K562 (cell line): Measurements from ENCODE around the gene RUNX1. TPM values are rescaled to one million over a fixed set of nuclear protein-coding genes. Genes with fewer than 3 reads are reported as not detected.

Experiments
- CHD1 ChIP-seq: fragments of 200-600 bp; sonication (generic); IDR thresholded peaks from one replicate; pipeline ENCODE4 v1.6.1; 2012; ENCODE audit warnings: mild to moderate bottlenecking, moderate library complexity, low read length, inconsistent platforms
- FOS ChIP-seq: IDR thresholded peaks from 3 replicates; pipeline ENCODE4 v1.6.1; 2011; ENCODE audit not compliant: insufficient read length; ENCODE audit errors: extremely low read depth
- FOXA3 ChIP-seq, 2 experiments: fragments of 450-650 bp in 1 of 2; sonication (generic) in 1 of 2; formaldehyde crosslinking; IDR thresholded peaks in 1 of 2; conservative IDR thresholded peaks in 1 of 2; 2 replicates each; pipeline versions ENCODE4 v1.4.0 to v1.8.0; 2020 to 2022; ENCODE audit warnings: mild to moderate bottlenecking in 2 of 2, missing genetic modification reagents in 1 of 2
- GTF2E2 ChIP-seq: fragments of 200-800 bp; sonication (Bioruptor generic); IDR thresholded peaks from 2 replicates; pipeline ENCODE4 v1.6.1; 2016; ENCODE audit warnings: missing genetic modification characterization, missing compliant biosample characterization
- MAFG ChIP-seq: fragments of 450-650 bp; conservative IDR thresholded peaks from 2 replicates; pipeline ENCODE4 v1.6.1; 2016; ENCODE audit warnings: missing genetic modification characterization, missing compliant biosample characterization
- RBM15 ChIP-seq: fragments of 200-400 bp; formaldehyde crosslinking; IDR thresholded peaks from 2 replicates; pipeline ENCODE4 v1.6.1; 2018; ENCODE audit warnings: mild to moderate bottlenecking, low read length, moderate library complexity; ENCODE audit not compliant: insufficient read depth
- TEAD2 ChIP-seq: fragments of 450-650 bp; IDR thresholded peaks from 2 replicates; pipeline ENCODE4 v1.6.1; 2016; ENCODE audit warnings: missing genetic modification characterization, control low read depth, missing compliant biosample characterization
- ZFX ChIP-seq: sonication (generic); formaldehyde crosslinking; IDR thresholded peaks from 2 replicates; pipeline ENCODE4 v1.8.0; 2022; ENCODE audit warnings: mild to moderate bottlenecking, missing genetic modification reagents, moderate library complexity
- polyA plus RNA-seq, 8 experiments: library from polyadenylated mRNA; depleted of rRNA in 4 of 8; stranded (reverse) in 5 of 8; unstranded in 3 of 8; fragments of >200 nt; fragmentation: Nextera tagmentation in 2 of 8; fragmentation: Illumina TruSeq in 1 of 8; extraction: Ambion mirVana in 2 of 8; extraction: Trizol in 1 of 8; gene quantifications; 2 replicates each; pipeline versions ENCODE4 v1.2.1 to v1.2.3, GENCODE V29; 2011 to 2014; ENCODE audit warnings: inconsistent platforms in 1 of 8, missing spikeins in 1 of 8
- total RNA-seq, 7 experiments: library from RNA; depleted of rRNA in 6 of 7; stranded (reverse); fragments of >200 nt in 6 of 7; fragmentation: Illumina TruSeq in 2 of 7; extraction: Trizol in 2 of 7; gene quantifications; 2 replicates each; pipeline versions ENCODE4 v1.2.1 to v1.2.3, GENCODE V29; 2011 to 2021; ENCODE audit warnings: low replicate concordance in 1 of 7
- TF ChIP-seq, protein P1 (sequence below): sonication (generic); formaldehyde crosslinking; IDR thresholded peaks from 2 replicates; pipeline ENCODE4 v1.8.0; 2022; ENCODE audit warnings: mild to moderate bottlenecking, missing genetic modification reagents
- TF ChIP-seq, protein P2 (sequence below): fragments of 150-350 bp; conservative IDR thresholded peaks from 2 replicates; pipeline ENCODE4 v1.6.1; 2014; ENCODE audit warnings: low read length
- TF ChIP-seq, protein P3 (sequence below): fragments of 450-650 bp; IDR thresholded peaks from 2 replicates; pipeline ENCODE4 v1.6.1; 2018; ENCODE audit not compliant: partially characterized antibody
- TF ChIP-seq, protein P4 (sequence below): fragments of 250-450 bp; sonication (Bioruptor Pico); IDR thresholded peaks from 2 replicates; pipeline ENCODE4 v1.5.0; 2021
- TF ChIP-seq, protein P5 (sequence below): sonication (generic); formaldehyde crosslinking; IDR thresholded peaks from 2 replicates; pipeline ENCODE4 v1.8.0; 2022; ENCODE audit warnings: mild to moderate bottlenecking, missing genetic modification reagents

RUNX1 gene
- total and polyA plus RNA-seq, 9 of the 15 experiments (the other 6 are each of a cell fraction or from before 2014, with no cell fraction given): 2.2 to 68.6 (median 17.8) TPM

DNA sequence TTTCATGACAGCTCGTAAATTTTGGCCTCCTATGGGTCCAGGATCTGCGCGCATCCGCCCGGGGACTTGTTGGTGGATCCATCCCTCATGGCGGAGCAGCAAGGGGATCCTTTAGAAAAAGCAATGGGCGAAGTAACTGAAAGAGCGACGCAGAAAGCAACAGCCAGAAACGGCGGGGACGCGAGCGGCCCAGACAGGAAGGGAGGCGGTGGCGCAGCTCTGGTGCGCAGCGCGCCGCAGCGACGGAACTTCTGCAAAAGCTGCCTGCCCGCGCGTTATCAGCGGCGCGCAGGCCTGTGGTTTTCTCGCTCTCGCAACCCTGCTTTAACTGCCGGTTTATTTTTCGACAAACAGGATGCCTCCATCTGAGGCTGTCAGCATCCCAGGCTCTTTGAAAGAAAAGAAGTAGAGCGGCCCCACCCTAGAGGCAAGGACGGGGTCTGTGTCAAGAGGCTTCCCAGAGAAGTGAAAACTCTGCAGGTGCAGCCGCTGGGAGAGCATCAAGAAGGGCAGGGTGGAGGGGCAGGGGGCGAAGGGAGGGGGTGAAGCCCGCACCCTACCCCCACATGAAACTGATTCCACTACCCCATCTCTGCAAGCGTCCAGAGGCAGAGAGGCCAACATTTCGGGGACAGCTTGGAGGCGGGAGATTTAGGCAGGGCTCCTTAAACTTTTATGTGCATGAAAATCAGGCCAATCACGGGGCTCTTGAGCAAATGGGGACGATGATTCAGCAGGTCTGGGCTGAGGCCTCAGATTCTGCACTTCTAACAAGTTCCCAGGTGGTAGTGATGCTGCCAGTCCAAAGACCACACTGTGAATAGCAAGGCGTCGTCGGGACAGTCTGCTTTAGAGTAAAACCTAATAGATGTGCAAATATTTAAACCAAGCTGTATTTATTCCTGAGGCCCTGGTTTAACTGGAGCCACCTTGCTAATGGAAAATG lies 22.2 kb downstream of the RUNX1 start (continued):
- TF ChIP-seq, protein P1, sequence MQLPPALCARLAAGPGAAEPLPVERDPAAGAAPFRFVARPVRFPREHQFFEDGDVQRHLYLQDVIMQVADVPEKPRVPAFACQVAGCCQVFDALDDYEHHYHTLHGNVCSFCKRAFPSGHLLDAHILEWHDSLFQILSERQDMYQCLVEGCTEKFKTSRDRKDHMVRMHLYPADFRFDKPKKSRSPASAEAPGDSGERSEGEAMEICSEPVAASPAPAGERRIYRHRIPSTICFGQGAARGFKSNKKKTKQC (CRISPR knock-in tag): no peak
- peak; percentile 92 for TF ChIP-seq MAFG (tag)
- TF ChIP-seq, protein P2, sequence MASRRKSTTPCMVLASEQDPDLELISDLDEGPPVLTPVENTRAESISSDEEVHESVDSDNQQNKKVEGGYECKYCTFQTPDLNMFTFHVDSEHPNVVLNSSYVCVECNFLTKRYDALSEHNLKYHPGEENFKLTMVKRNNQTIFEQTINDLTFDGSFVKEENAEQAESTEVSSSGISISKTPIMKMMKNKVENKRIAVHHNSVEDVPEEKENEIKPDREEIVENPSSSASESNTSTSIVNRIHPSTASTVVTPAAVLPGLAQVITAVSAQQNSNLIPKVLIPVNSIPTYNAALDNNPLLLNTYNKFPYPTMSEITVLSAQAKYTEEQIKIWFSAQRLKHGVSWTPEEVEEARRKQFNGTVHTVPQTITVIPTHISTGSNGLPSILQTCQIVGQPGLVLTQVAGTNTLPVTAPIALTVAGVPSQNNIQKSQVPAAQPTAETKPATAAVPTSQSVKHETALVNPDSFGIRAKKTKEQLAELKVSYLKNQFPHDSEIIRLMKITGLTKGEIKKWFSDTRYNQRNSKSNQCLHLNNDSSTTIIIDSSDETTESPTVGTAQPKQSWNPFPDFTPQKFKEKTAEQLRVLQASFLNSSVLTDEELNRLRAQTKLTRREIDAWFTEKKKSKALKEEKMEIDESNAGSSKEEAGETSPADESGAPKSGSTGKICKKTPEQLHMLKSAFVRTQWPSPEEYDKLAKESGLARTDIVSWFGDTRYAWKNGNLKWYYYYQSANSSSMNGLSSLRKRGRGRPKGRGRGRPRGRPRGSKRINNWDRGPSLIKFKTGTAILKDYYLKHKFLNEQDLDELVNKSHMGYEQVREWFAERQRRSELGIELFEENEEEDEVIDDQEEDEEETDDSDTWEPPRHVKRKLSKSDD: peak; percentile 88; the same call in 1 of the 2 replicates
- TF ChIP-seq, protein P3, sequence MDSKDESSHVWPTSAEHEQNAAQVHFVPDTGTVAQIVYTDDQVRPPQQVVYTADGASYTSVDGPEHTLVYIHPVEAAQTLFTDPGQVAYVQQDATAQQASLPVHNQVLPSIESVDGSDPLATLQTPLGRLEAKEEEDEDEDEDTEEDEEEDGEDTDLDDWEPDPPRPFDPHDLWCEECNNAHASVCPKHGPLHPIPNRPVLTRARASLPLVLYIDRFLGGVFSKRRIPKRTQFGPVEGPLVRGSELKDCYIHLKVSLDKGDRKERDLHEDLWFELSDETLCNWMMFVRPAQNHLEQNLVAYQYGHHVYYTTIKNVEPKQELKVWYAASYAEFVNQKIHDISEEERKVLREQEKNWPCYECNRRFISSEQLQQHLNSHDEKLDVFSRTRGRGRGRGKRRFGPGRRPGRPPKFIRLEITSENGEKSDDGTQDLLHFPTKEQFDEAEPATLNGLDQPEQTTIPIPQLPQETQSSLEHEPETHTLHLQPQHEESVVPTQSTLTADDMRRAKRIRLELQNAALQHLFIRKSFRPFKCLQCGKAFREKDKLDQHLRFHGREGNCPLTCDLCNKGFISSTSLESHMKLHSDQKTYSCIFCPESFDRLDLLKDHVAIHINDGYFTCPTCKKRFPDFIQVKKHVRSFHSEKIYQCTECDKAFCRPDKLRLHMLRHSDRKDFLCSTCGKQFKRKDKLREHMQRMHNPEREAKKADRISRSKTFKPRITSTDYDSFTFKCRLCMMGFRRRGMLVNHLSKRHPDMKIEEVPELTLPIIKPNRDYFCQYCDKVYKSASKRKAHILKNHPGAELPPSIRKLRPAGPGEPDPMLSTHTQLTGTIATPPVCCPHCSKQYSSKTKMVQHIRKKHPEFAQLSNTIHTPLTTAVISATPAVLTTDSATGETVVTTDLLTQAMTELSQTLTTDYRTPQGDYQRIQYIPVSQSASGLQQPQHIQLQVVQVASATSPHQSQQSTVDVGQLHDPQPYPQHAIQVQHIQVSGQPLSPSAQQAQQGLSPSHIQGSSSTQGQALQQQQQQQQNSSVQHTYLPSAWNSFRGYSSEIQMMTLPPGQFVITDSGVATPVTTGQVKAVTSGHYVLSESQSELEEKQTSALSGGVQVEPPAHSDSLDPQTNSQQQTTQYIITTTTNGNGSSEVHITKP: peak; percentile 64
- TF ChIP-seq CHD1: no peak
- TF ChIP-seq FOS: no peak
- TF ChIP-seq, protein P4, sequence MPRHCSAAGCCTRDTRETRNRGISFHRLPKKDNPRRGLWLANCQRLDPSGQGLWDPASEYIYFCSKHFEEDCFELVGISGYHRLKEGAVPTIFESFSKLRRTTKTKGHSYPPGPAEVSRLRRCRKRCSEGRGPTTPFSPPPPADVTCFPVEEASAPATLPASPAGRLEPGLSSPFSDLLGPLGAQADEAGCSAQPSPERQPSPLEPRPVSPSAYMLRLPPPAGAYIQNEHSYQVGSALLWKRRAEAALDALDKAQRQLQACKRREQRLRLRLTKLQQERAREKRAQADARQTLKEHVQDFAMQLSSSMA (CRISPR knock-in tag): no peak
- TF ChIP-seq RBM15: no peak
- TF ChIP-seq, protein P5, sequence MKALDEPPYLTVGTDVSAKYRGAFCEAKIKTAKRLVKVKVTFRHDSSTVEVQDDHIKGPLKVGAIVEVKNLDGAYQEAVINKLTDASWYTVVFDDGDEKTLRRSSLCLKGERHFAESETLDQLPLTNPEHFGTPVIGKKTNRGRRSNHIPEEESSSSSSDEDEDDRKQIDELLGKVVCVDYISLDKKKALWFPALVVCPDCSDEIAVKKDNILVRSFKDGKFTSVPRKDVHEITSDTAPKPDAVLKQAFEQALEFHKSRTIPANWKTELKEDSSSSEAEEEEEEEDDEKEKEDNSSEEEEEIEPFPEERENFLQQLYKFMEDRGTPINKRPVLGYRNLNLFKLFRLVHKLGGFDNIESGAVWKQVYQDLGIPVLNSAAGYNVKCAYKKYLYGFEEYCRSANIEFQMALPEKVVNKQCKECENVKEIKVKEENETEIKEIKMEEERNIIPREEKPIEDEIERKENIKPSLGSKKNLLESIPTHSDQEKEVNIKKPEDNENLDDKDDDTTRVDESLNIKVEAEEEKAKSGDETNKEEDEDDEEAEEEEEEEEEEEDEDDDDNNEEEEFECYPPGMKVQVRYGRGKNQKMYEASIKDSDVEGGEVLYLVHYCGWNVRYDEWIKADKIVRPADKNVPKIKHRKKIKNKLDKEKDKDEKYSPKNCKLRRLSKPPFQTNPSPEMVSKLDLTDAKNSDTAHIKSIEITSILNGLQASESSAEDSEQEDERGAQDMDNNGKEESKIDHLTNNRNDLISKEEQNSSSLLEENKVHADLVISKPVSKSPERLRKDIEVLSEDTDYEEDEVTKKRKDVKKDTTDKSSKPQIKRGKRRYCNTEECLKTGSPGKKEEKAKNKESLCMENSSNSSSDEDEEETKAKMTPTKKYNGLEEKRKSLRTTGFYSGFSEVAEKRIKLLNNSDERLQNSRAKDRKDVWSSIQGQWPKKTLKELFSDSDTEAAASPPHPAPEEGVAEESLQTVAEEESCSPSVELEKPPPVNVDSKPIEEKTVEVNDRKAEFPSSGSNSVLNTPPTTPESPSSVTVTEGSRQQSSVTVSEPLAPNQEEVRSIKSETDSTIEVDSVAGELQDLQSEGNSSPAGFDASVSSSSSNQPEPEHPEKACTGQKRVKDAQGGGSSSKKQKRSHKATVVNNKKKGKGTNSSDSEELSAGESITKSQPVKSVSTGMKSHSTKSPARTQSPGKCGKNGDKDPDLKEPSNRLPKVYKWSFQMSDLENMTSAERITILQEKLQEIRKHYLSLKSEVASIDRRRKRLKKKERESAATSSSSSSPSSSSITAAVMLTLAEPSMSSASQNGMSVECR (CRISPR knock-in tag): no peak
- TF ChIP-seq TEAD2 (tag): no peak
- peak; percentile 95 for TF ChIP-seq GTF2E2 (tag)
- no peak for TF ChIP-seq FOXA3 (CRISPR knock-in tag; conservative IDR thresholded peaks at IDR 0.05 in 1 of 2, IDR thresholded peaks at IDR 0.05 in 1 of 2)
- peak; percentile 80 for TF ChIP-seq ZFX (CRISPR knock-in tag)
